Activated B cell treated with CpG ODN at 0.5 μM for 24 hours (primary cell): ENCODE data around the gene NLE1. TPM values are rescaled to one million over a fixed set of nuclear protein-coding genes. Genes with fewer than 3 reads are reported as not detected.

ENCODE experiments used
- ATAC-seq: fragments of 200-7000 bp; cut with Tn5 transposase; one replicate; pipeline ENCODE4 v1.10.0; 2021; ENCODE audit warnings: low read depth, mild to moderate bottlenecking, moderate library complexity
- CTCF ChIA-PET: fragments of 350-600 bp; sonication (Branson Sonifier 250); formaldehyde crosslinking; loops from one replicate; lab custom pipeline; 2021; ENCODE audit warnings: antibody characterized with exemption; lab: Charles Lee
- POLR2A ChIA-PET: fragments of 350-600 bp; sonication (Branson Sonifier 250); formaldehyde crosslinking; loops from one replicate; lab custom pipeline; 2021; ENCODE audit warnings: antibody characterized with exemption; lab: Charles Lee
- DNase-seq: peaks from one replicate; pipeline ENCODE4 v3.0.0; 2022
- H3K27ac Mint-ChIP-seq: one replicate; pipeline ENCODE4 v1.8.0; 2020; ENCODE audit warnings: mixed read lengths
- H3K27me3 Mint-ChIP-seq: one replicate; pipeline ENCODE4 v1.8.0; 2021; ENCODE audit warnings: mixed read lengths
- H3K36me3 Mint-ChIP-seq: one replicate; pipeline ENCODE4 v1.8.0; 2021; ENCODE audit warnings: low read depth, mixed read lengths
- H3K4me1 Mint-ChIP-seq: one replicate; pipeline ENCODE4 v1.8.0; 2021; ENCODE audit warnings: mixed read lengths
- H3K4me3 Mint-ChIP-seq: one replicate; pipeline ENCODE4 v1.8.0; 2020; ENCODE audit warnings: mild to moderate bottlenecking, mixed read lengths
- H3K9me3 Mint-ChIP-seq: one replicate; pipeline ENCODE4 v1.8.0; 2020; ENCODE audit warnings: mixed read lengths
- CTCF ChIP-seq: fragments of 200-600 bp; IDR thresholded peaks from one replicate; pipeline ENCODE4 v1.8.0; 2022; ENCODE audit warnings: antibody characterized with exemption, mild to moderate bottlenecking
- intact Hi-C: fragments of 100-400 bp; cut with micrococcal nuclease; formaldehyde crosslinking; loops from one replicate; pipeline ENCODE4 v1.15.1; 2024
- total RNA-seq: library from RNA; stranded (reverse); gene quantifications from 2 replicates; pipeline ENCODE4 v1.2.3, GENCODE V29; 2022

NLE1 gene
- total RNA-seq, 1 donor from 2014 or later: 26.3 TPM

GRCh38 chr17:35079547-35080423 is 62.3 kb downstream of the NLE1 start:
- intact Hi-C loops: no loop called here
- POLR2A ChIA-PET: interaction anchor here (0.6 to 2.2 kb wide), 2 partner anchors 13 to 16 kb away, joined by 6 to 7 read pairs; partner anchors contain the start of gene RFFL

More at GRCh38 chr17:35079547-35080423, 62.3 kb downstream of the NLE1 start:
- TF ChIP-seq CTCF: no peak
- CTCF ChIA-PET: no interaction called here
- DNase-seq (no peak), ATAC-seq (no peak)
- no peaks in the 10 kb centered on the region for H3K27me3 Mint-ChIP-seq
- H3K27ac Mint-ChIP-seq: no peak overlapping the region
- H3K4me1 Mint-ChIP-seq: peaks cover 43% of the 10 kb centered on the region
- no peaks in the 10 kb centered on the region for H3K9me3 Mint-ChIP-seq
- peaks cover 5% of the 10 kb centered on the region for H3K36me3 Mint-ChIP-seq
- no peak overlapping the region for H3K4me3 Mint-ChIP-seq

Other genes with a start within 250 kb of the NLE1 start
- 2.1 and 2.4 TPM in 2 replicates for gene CCT6B, start 180.8 kb downstream of the NLE1 start, total RNA-seq
- gene ZNF830, start 180.8 kb downstream of the NLE1 start, total RNA-seq: 29.9 and 31.6 TPM in 2 replicates
- 42.4 and 45.8 TPM in 2 replicates for gene LIG3, start 161.8 kb downstream of the NLE1 start, total RNA-seq
- 31.5 and 34.1 TPM in 2 replicates for gene RFFL, start 78.6 kb downstream of the NLE1 start, total RNA-seq
- 17.0 and 22.9 TPM in 2 replicates for gene RAD51D, start 22.4 kb downstream of the NLE1 start, total RNA-seq
- not detected in 2 replicates for gene FNDC8, start 20.7 kb downstream of the NLE1 start, total RNA-seq
- not detected in 2 replicates for gene UNC45B, start 5.5 kb upstream of the NLE1 start, total RNA-seq
- gene SLC35G3, start 52.1 kb upstream of the NLE1 start, total RNA-seq: 0.10 and 0.16 TPM in 2 replicates
- 15.2 and 15.3 TPM in 2 replicates for gene SLFN5, start 100.8 kb upstream of the NLE1 start, total RNA-seq
- gene SLFN11, start 231.3 kb upstream of the NLE1 start, total RNA-seq: 19.2 and 22.4 TPM in 2 replicates